ENCODE data around the gene HS3ST3A1. TPM values are rescaled to one million over a fixed set of nuclear protein-coding genes. Genes with fewer than 3 reads are reported as not detected.

The HS3ST3A1 gene
- total and polyA plus RNA-seq, 2 of the 4 experiments (the other 2 are of a cell fraction), result 8.8 to 9.0 TPM

- dilution Hi-C loops (cut with HindIII; ENCODE audit: low sequenced_read_pairs, unreplicated experiment) (no loop called here), in situ Hi-C loops (cut with MboI; ENCODE audit: low sequenced_read_pairs) (no loop called here), intact Hi-C loops (cut with micrococcal nuclease) (no loop called here)
- H2AK9ac ChIP-seq (replicated peaks; ENCODE audit: low read depth, low read length, poor library complexity), result no peak overlapping the region
- 0 out of 2 replicates have a peak overlapping the region, but pooled peaks have one; percentile 48 for H3K23ac ChIP-seq (ENCODE audit: low read depth, low read length)
- no TSS peak for BruUV-seq (replicated peaks)
- H3K79me1 ChIP-seq (ENCODE audit: low read depth in 1 of 2, low read length in 2 of 2), result peaks cover 19 to 33% of the 10 kb centered on the region in 2 experiments
- peaks cover 5% of the 10 kb centered on the region for H3K4me1 ChIP-seq (ENCODE audit: control insufficient read depth, insufficient read depth, low read length)
- H3K4me3 ChIP-seq (ENCODE audit: insufficient read depth, low read depth, low read length), result no peak overlapping the region
- H4K8ac ChIP-seq (ENCODE audit: low read depth in 2 of 2, low read length in 2 of 2), result peak overlapping the region in 1 of 2 experiments; percentile 49; a peak in 1 of 4 replicates
- ChIA-PET CTCF (no interaction called here), POLR2A (ENCODE audit: unreplicated experiment) (interaction anchor here (0.7 kb wide), 1 partner anchor 104 kb away, joined by 5 read pairs; no protein-coding TSS in a partner anchor)
- peak overlapping the region; percentile 57; the same call in 1 of the 2 replicates for H3K4me2 ChIP-seq (ENCODE audit: low read depth, low read length)
- H3K18ac ChIP-seq (ENCODE audit: low read depth, low read length), result no peak overlapping the region; the same call in 1 of the 2 replicates
- H3K9me1 ChIP-seq (ENCODE audit: insufficient read depth, low read length), result peaks cover 9% of the 10 kb centered on the region
- no peak overlapping the region for H2AFZ ChIP-seq (replicated peaks; ENCODE audit: low read length, poor library complexity)
- no peak overlapping the region for H4K5ac ChIP-seq (ENCODE audit: low read depth, low read length)
- H3K56ac ChIP-seq (ENCODE audit: extremely low read depth, insufficient read depth, low read length), result no peak overlapping the region
- DNase-seq (peak; percentile 89), ATAC-seq (ENCODE audit: low read depth) (peak; percentile 81)
- peak overlapping the region; percentile 54 for H3K4ac ChIP-seq (ENCODE audit: low read depth, low read length)
- H2BK120ac ChIP-seq (ENCODE audit: low read depth, low read length), result peak overlapping the region; percentile 24; the same call in 1 of the 2 replicates
- 40% methylated on average over 1 of the region's 6 CpGs; no CpG with 5 or more reads in 1 of the 2 experiments for WGBS, 2 experiments (ENCODE audit: extremely low coverage in 2 of 2, insufficient read length in 1 of 2)
- no peak overlapping the region for H4K91ac ChIP-seq (ENCODE audit: insufficient read depth, low read depth, low read length)
- no peak overlapping the region for H2BK5ac ChIP-seq (ENCODE audit: low read depth, low read length, poor library complexity, severe bottlenecking)
- H3K14ac ChIP-seq (replicated peaks; ENCODE audit: low read depth, low read length), result peak overlapping the region; percentile 86; the same call in 1 of the 2 replicates
- H3K9me3 ChIP-seq (ENCODE audit: control insufficient read depth, insufficient read depth, low read length), result peaks cover 3% of the 10 kb centered on the region; the same call in 1 of the 2 replicates
- H2BK15ac ChIP-seq (ENCODE audit: low read depth, low read length), result peak overlapping the region; percentile 12; the same call in 1 of the 3 replicates
- H3K27me3 ChIP-seq (ENCODE audit: control insufficient read depth, insufficient read depth, low read length), result no peaks in the 10 kb centered on the region
- peaks cover 5% of the 10 kb centered on the region; the same call in 1 of the 2 replicates for H4K20me1 ChIP-seq (ENCODE audit: insufficient read depth, low read length)
- TF ChIP-seq MAFK (IDR thresholded peaks at IDR 0.05; ENCODE audit: low read depth, low read length) (peak; percentile 98), RAD21 (IDR thresholded peaks at IDR 0.05; ENCODE audit: low read length) (no peak)
- no peak overlapping the region for H3K9ac ChIP-seq (ENCODE audit: low read depth, low read length)
- no peak overlapping the region for H3K27ac ChIP-seq (ENCODE audit: insufficient read depth, low read length)
- H2AK5ac ChIP-seq (ENCODE audit: low read depth, low read length), result no peak overlapping the region
- H2BK20ac ChIP-seq (ENCODE audit: low read depth, low read length), result no peak overlapping the region
- peaks cover under 1% of the 10 kb centered on the region; the same call in 1 of the 2 replicates for H3K36me3 ChIP-seq (ENCODE audit: control insufficient read depth, insufficient read depth, low read length)
Measured at GRCh38 chr17:13520899-13521572, 80.7 kb downstream of the HS3ST3A1 start.
